Uterus (tissue), 2 donors: ENCODE results near the gene SFXN5.

Experiments used
- POLR2A ChIP-seq, 2 donors: fragments of 450-650 bp; IDR thresholded peaks; one replicate each; pipeline ENCODE4 v1.6.1; 2016; ENCODE audit warnings: antibody characterized with exemption in 2 of 2, mild to moderate bottlenecking in 1 of 2, moderate library complexity in 1 of 2
- TF ChIP-seq, protein P1 (sequence below), 4 experiments: fragments of 200-600 bp in 2 of 4; fragments of 450-650 bp in 2 of 4; sonication (generic) in 2 of 4; IDR thresholded peaks; one replicate each; pipeline ENCODE4 v1.5.1; 2016 to 2019; ENCODE audit warnings: antibody characterized with exemption in 4 of 4, mild to moderate bottlenecking in 2 of 4, moderate library complexity in 1 of 4

GRCh38 chr2:72954376-72955227, 116.9 kb downstream of the SFXN5 start:
- TF ChIP-seq, protein P1, sequence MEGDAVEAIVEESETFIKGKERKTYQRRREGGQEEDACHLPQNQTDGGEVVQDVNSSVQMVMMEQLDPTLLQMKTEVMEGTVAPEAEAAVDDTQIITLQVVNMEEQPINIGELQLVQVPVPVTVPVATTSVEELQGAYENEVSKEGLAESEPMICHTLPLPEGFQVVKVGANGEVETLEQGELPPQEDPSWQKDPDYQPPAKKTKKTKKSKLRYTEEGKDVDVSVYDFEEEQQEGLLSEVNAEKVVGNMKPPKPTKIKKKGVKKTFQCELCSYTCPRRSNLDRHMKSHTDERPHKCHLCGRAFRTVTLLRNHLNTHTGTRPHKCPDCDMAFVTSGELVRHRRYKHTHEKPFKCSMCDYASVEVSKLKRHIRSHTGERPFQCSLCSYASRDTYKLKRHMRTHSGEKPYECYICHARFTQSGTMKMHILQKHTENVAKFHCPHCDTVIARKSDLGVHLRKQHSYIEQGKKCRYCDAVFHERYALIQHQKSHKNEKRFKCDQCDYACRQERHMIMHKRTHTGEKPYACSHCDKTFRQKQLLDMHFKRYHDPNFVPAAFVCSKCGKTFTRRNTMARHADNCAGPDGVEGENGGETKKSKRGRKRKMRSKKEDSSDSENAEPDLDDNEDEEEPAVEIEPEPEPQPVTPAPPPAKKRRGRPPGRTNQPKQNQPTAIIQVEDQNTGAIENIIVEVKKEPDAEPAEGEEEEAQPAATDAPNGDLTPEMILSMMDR (IDR thresholded peaks at IDR 0.05), result no peak
- no peak for TF ChIP-seq POLR2A (IDR thresholded peaks at IDR 0.05)
